Measurements from ENCODE around the gene UBAC2.

DNA sequence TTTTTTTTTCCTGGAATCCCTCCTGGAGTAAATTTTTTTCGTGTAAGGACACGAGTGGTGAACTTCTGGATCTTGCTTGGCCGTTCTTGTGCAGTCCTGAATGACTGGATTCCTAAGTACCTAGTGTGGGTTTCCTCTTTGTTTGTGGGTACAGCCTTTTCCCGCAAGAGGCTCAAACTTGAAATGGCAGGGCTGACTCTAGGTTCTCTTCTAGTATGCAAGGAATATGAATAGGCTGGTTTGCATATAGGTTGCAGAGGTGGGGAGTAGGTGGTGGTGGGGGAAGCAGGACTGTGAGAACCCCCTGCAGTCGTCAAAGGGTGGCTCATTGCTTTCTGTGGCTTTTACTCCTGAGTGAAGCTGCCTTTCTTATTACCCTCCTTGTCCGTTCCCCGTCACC, 13.6 kb downstream of the UBAC2 start:
- TF ChIP-seq, protein P1, sequence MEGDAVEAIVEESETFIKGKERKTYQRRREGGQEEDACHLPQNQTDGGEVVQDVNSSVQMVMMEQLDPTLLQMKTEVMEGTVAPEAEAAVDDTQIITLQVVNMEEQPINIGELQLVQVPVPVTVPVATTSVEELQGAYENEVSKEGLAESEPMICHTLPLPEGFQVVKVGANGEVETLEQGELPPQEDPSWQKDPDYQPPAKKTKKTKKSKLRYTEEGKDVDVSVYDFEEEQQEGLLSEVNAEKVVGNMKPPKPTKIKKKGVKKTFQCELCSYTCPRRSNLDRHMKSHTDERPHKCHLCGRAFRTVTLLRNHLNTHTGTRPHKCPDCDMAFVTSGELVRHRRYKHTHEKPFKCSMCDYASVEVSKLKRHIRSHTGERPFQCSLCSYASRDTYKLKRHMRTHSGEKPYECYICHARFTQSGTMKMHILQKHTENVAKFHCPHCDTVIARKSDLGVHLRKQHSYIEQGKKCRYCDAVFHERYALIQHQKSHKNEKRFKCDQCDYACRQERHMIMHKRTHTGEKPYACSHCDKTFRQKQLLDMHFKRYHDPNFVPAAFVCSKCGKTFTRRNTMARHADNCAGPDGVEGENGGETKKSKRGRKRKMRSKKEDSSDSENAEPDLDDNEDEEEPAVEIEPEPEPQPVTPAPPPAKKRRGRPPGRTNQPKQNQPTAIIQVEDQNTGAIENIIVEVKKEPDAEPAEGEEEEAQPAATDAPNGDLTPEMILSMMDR (IDR thresholded peaks at IDR 0.05; ENCODE audit: extremely low read depth in 1 of 2, insufficient read depth in 1 of 2, low read depth in 1 of 2, low read length in 2 of 2), result no peak
- TF ChIP-seq MYC (IDR thresholded peaks at IDR 0.05; ENCODE audit: low read depth, low read length) (no peak), MAX (IDR thresholded peaks at IDR 0.05; ENCODE audit: insufficient read depth, insufficient read length) (no peak)
